Subcutaneous preadipocyte (primary cell): ENCODE data around the gene ST3GAL5. TPM values are rescaled to one million over a fixed set of nuclear protein-coding genes. Genes with fewer than 3 reads are reported as not detected.

Experiments
- small RNA-seq: library from RNA; depleted of rRNA; stranded (forward); fragments of <200 nt; gene quantifications from one replicate; pipeline ENCODE3, GENCODE V24; 2012
- total RNA-seq: library from RNA; depleted of rRNA; stranded (reverse); fragments of >200 nt; gene quantifications from 2 replicates; pipeline ENCODE4 v1.2.3, GENCODE V29; 2012

ST3GAL5 gene
- 9.0 and 21.7 TPM in 2 replicates for total RNA-seq

GRCh38 chr2:85888684-85889626 is at the start of gene ST3GAL5:
Gene ST3GAL5, minus strand, starts transcription at chr2:85888990. Its CDS starts 85 bp downstream, at chr2:85888905.

Small RNAs within 50 kb of the gene (small RNA-seq; reads per million reads assigned to genes)
- not detected for gene RN7SKP83

Other genes starting within 250 kb of the ST3GAL5 start
- not detected in 2 replicates for gene SFTPB, start 220.8 kb downstream of the ST3GAL5 start, total RNA-seq
- gene GNLY, start 194.6 kb downstream of the ST3GAL5 start, total RNA-seq = not detected in 2 replicates
- 5.5 and 7.7 TPM in 2 replicates for gene ATOH8, start 135.0 kb downstream of the ST3GAL5 start, total RNA-seq
- 20.6 and 35.2 TPM in 2 replicates for gene POLR1A, start 216.9 kb upstream of the ST3GAL5 start, total RNA-seq
- gene PTCD3, start 217.2 kb upstream of the ST3GAL5 start, total RNA-seq = 76.4 and 82.7 TPM in 2 replicates